Esophagus squamous epithelium (tissue), 5 donors: ENCODE data around the gene CROCC. TPM values are rescaled to one million over a fixed set of nuclear protein-coding genes. Genes with fewer than 3 reads are reported as not detected.

ENCODE experiments used
- DNase-seq: peaks from one replicate; lab custom pipeline; 2025; lab: John Stamatoyannopoulos, UW
- H3K27ac ChIP-seq, 4 donors: fragments of 200-600 bp; sonication (generic); one replicate each; pipeline ENCODE4 v1.5.1; 2016 to 2019; ENCODE audit warnings: mild to moderate bottlenecking in 1 of 4
- H3K27me3 ChIP-seq, 4 donors: fragments of 200-600 bp; sonication (generic); 1 replicate in 3 of 4; 2 replicates in 1 of 4; pipeline versions ENCODE4 v1.5.1 to v1.6.0; 2017 to 2021; ENCODE audit warnings: antibody characterized with exemption in 1 of 4
- H3K36me3 ChIP-seq, 3 donors: fragments of 200-600 bp; sonication (generic); one replicate each; pipeline ENCODE4 v1.5.1; 2016 to 2019
- H3K4me1 ChIP-seq, 3 donors: fragments of 200-600 bp; sonication (generic); one replicate each; pipeline ENCODE4 v1.5.1; 2017 to 2019
- H3K4me3 ChIP-seq, 4 donors: fragments of 200-600 bp; sonication (generic); 1 replicate in 3 of 4; 2 replicates in 1 of 4; pipeline ENCODE4 v1.5.1; 2016 to 2019; ENCODE audit warnings: mild to moderate bottlenecking in 2 of 4, moderate library complexity in 1 of 4
- H3K9me3 ChIP-seq, 3 donors: fragments of 200-600 bp; sonication (generic); one replicate each; pipeline ENCODE4 v1.5.1; 2016 to 2019
- POLR2A ChIP-seq, 4 donors: fragments of 450-650 bp; IDR thresholded peaks; one replicate each; pipeline ENCODE4 v1.6.1; 2017; ENCODE audit warnings: antibody characterized with exemption in 4 of 4, mild to moderate bottlenecking in 4 of 4, moderate library complexity in 3 of 4
- WGBS, 2 donors: methylation state at CpG; one replicate each; pipeline ENCODE4 v1.1.5; 2018; 5-methylcytosine and 5-hydroxymethylcytosine counted together
- intact Hi-C: fragments of 100-400 bp; cut with DNase I; formaldehyde crosslinking; loops from one replicate; pipeline ENCODE4 v1.15.0; 2022
- total RNA-seq, 4 donors: library from RNA; depleted of rRNA; stranded (reverse); fragments of >200 nt; gene quantifications; one replicate each; pipeline ENCODE4 v1.1.0, GENCODE V29; 2016
- TF ChIP-seq, protein P1 (sequence below), 6 experiments: fragments of 450-650 bp in 4 of 6; fragments of 200-600 bp in 2 of 6; sonication (generic) in 2 of 6; IDR thresholded peaks; one replicate each; pipeline ENCODE4 v1.5.1; 2016 to 2019; ENCODE audit warnings: antibody characterized with exemption in 6 of 6, mild to moderate bottlenecking in 4 of 6, moderate library complexity in 4 of 6
- donor health status: DM: yes; HTN: yes; CAD: no.

Gene CROCC
- total RNA-seq, 4 donors from 2014 or later, result 8.5 to 43.1 (median 30.2) TPM

DNA sequence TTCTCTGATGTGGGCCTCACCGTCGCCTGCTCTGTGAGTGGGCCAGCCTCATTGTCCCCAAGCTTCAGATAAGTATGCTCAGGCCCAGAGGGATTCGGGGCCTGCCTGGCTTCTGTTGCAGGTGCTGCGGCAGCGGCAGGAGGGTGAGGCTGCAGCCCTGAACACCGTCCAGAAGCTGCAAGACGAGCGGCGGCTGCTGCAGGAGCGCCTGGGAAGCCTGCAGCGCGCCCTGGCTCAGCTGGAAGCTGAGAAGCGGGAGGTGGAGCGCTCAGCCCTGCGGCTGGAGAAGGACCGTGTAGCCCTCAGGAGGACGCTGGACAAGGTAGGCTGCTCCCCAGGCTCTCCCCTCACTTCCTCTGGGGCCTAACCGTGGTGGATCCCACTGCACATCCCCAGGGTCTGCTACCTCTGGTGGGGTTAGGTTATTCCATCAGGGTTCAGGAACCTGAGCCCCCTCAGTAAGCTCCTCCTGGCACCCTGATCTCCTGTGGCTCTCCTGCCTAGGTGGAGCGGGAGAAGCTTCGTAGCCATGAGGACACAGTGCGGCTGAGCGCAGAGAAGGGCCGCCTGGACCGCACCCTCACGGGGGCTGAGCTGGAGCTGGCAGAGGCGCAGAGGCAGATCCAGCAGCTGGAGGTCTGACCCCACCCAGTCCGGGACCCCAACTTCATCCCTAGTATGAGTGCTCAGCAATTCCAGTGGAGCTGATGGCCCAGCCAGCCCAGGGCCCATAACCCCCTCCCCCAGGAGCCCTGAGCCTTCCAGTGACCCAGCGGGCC, 48.6 kb downstream of the CROCC start:
- peaks cover 0 to 16% (median 12%) of the 10 kb centered on the region in 3 donors for H3K4me1 ChIP-seq
- peaks cover 0 to 64% (median 25%) of the 10 kb centered on the region in 3 donors for H3K36me3 ChIP-seq
- no peak overlapping the region for H3K4me3 ChIP-seq
- WGBS, 2 donors, result 88 to 94% methylated on average over 13 to 15 of the region's 28 CpGs
- TF ChIP-seq POLR2A (IDR thresholded peaks at IDR 0.05), result no peak
- TF ChIP-seq, protein P1, sequence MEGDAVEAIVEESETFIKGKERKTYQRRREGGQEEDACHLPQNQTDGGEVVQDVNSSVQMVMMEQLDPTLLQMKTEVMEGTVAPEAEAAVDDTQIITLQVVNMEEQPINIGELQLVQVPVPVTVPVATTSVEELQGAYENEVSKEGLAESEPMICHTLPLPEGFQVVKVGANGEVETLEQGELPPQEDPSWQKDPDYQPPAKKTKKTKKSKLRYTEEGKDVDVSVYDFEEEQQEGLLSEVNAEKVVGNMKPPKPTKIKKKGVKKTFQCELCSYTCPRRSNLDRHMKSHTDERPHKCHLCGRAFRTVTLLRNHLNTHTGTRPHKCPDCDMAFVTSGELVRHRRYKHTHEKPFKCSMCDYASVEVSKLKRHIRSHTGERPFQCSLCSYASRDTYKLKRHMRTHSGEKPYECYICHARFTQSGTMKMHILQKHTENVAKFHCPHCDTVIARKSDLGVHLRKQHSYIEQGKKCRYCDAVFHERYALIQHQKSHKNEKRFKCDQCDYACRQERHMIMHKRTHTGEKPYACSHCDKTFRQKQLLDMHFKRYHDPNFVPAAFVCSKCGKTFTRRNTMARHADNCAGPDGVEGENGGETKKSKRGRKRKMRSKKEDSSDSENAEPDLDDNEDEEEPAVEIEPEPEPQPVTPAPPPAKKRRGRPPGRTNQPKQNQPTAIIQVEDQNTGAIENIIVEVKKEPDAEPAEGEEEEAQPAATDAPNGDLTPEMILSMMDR (IDR thresholded peaks at IDR 0.05), result no peak
- H3K9me3 ChIP-seq, result no peaks in the 10 kb centered on the region
- no peaks in the 10 kb centered on the region for H3K27me3 ChIP-seq
- intact Hi-C loops, result no loop called here
- no peak for DNase-seq
- H3K27ac ChIP-seq, result no peak overlapping the region

DNA sequence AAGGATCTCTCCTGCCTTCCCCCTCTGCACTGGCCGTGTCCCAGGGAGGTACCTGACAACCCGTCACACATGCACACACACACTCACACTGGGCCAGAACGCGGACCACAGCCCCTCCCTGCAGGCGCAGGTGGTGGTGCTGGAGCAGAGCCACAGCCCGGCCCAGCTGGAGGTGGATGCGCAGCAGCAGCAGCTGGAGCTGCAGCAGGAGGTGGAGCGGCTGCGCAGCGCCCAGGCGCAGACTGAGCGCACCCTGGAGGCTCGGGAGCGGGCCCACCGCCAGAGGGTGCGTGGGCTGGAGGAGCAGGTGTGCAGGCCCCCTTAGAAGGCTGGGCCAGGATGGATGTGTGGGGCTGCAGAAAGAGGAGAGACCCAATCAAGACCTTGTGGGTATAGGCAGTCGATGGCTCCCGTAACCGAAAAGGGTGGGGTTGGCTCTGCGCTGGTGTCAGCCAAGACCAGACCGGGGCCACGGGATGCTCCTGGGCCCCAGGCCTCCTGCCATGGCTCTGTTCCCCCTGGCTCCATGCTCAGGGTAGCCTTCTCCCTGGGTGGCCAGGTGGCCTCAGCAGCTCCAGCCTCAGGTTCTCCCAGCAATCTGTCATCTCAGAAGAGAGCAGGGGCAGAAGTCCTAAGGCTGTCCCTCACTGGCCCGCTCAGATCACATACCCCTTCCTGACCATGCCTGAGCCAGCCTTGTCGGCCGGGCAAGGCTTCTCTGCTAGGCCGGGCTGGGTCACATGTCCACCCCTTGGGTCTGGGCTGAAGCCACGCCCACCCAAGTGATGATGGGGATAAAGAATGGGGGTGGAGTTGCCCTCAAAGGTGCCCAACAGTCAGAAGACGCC, 49.8 kb downstream of the CROCC start:
- Histone ChIP-seq H3K9me3 (no peaks in the 10 kb centered on the region), H3K27ac (no peak overlapping the region), H3K4me3 (no peak overlapping the region), H3K36me3 (peaks cover 0 to 51% (median 16%) of the 10 kb centered on the region in 3 donors), H3K27me3 (no peaks in the 10 kb centered on the region), H3K4me1 (peaks cover 0 to 27% (median 13%) of the 10 kb centered on the region in 3 donors)
- no peak for DNase-seq
- 58 to 60% methylated on average over 2 of the region's 28 CpGs for WGBS, 2 donors
- intact Hi-C loops, result no loop called here
- TF ChIP-seq, protein P1 (IDR thresholded peaks at IDR 0.05), result no peak
- TF ChIP-seq POLR2A (IDR thresholded peaks at IDR 0.05), result no peak

DNA sequence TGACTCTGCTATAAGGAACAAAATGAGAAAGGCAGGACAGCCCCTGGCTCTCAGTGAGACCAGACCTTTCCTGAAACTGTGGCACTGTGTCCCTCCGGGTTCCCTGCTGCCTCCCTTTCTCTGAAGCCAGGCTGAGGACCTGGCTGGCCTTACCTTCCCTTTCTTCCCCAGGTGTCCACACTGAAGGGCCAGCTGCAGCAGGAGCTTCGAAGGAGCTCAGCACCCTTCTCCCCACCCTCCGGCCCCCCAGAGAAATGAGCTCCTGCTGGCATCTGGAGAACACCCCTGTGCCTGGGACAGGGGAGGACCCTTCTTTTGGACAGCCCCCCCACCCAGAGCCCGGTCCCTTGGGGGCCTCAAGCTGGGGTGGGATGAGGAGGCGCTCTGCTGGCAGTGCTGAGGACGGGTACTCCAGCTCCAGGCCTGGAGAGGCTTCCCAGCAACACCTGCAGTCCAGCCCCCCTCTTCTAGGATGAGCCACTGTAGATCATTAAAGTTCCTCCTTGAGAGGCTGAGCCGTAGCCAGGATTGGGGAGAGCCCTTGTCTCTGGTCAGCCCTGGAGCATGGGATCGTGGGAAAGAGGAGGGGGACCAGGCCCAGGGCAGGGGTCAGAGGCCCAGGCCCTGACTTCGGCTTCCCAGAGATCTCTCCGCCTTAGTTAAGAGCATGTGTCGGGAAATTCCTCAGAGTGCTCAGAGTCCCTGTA, 50.6 kb downstream of the CROCC start:
- DNase-seq, result no peak
- 84 to 86% methylated on average over 5 to 6 of the region's 11 CpGs for WGBS, 2 donors
- H3K36me3 ChIP-seq, result peaks cover 0 to 43% (median 16%) of the 10 kb centered on the region in 3 donors
- H3K27ac ChIP-seq, result no peak overlapping the region
- H3K4me3 ChIP-seq, result no peak overlapping the region
- no peak for TF ChIP-seq POLR2A (IDR thresholded peaks at IDR 0.05)
- TF ChIP-seq, protein P1 (IDR thresholded peaks at IDR 0.05), result no peak
- H3K4me1 ChIP-seq, result peaks cover 0 to 25% (median 6%) of the 10 kb centered on the region in 3 donors
- no peaks in the 10 kb centered on the region for H3K27me3 ChIP-seq
- no peaks in the 10 kb centered on the region for H3K9me3 ChIP-seq
- intact Hi-C loops, result no loop called here

DNA sequence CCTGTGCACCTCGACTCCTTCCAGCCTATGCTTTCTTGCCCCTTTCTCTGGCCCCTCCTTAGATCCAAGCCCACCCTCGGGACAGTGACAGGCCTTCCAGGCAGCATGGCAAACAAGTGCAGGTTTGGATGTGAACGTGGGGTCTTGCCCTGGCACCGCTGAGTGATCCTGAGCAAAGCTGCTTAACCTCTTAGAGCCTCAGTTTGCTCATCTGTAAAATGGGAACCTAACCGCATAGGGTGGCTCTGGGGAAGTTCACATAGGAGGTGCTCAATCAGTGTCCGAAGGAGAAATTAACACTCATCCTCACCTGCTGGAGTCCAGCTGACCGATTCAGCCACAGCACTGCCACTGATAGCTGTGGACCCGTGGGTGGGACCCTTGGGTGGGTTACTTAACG, 51.5 kb downstream of the CROCC start:
- Histone ChIP-seq H3K27me3 (no peaks in the 10 kb centered on the region), H3K4me1 (peaks cover 0 to 31% (median 3%) of the 10 kb centered on the region in 3 donors), H3K27ac (no peak overlapping the region), H3K36me3 (peaks cover 0 to 35% (median 14%) of the 10 kb centered on the region in 3 donors), H3K4me3 (no peak overlapping the region), H3K9me3 (no peaks in the 10 kb centered on the region)
- intact Hi-C loops, result no loop called here
- 87 to 89% methylated on average over 5 to 7 of the region's 9 CpGs for WGBS, 2 donors
- DNase-seq, result no peak
- TF ChIP-seq, protein P1 (IDR thresholded peaks at IDR 0.05), result no peak
- no peak for TF ChIP-seq POLR2A (IDR thresholded peaks at IDR 0.05)
